Astrocyte (in vitro differentiated cells and primary cell): ENCODE data around the gene SLC4A5.

Source experiments
- CTCF ChIP-seq: IDR thresholded peaks from 2 replicates; pipeline ENCODE4 v1.5.1; 2011; ENCODE audit warnings: low read depth, mild to moderate bottlenecking, inconsistent platforms, low read length, moderate library complexity; ENCODE audit not compliant: insufficient read depth
- EZH2 ChIP-seq: IDR thresholded peaks from 2 replicates; pipeline ENCODE4 v1.6.1; 2012; ENCODE audit warnings: mild to moderate bottlenecking, low read length, inconsistent platforms; ENCODE audit not compliant: insufficient read depth

- no peak for TF ChIP-seq CTCF
- TF ChIP-seq EZH2 = no peak
Measured at GRCh38 chr2:74259191-74259590, 84.0 kb downstream of the SLC4A5 start.
